H9 (cell line): ENCODE data around the gene TP73. TPM values are rescaled to one million over a fixed set of nuclear protein-coding genes. Genes with fewer than 3 reads are reported as not detected.

Experiments
- DNase-seq: peaks from one replicate; pipeline ENCODE4 v3.0.0-alpha.2; 2017
- H2AFZ ChIP-seq: one replicate; pipeline ENCODE4 v1.6.1; 2013; ENCODE audit warnings: mild to moderate bottlenecking, low read length, control low read depth, moderate library complexity
- H2AK5ac ChIP-seq: 2 replicates; pipeline ENCODE4 v1.6.1; 2013; ENCODE audit warnings: low read length, control low read depth, mixed read lengths; ENCODE audit not compliant: insufficient read length
- H2BK120ac ChIP-seq: one replicate; pipeline ENCODE4 v1.6.1; 2013; ENCODE audit warnings: low read depth, mild to moderate bottlenecking, low read length, control low read depth, inconsistent platforms; ENCODE audit not compliant: poor library complexity, severe bottlenecking
- H2BK12ac ChIP-seq: 2 replicates; pipeline ENCODE4 v1.6.1; 2013; ENCODE audit warnings: low read length, control low read depth, mixed read lengths, low read depth; ENCODE audit not compliant: insufficient read length
- H2BK15ac ChIP-seq: 2 replicates; pipeline ENCODE4 v1.6.1; 2013; ENCODE audit warnings: low read depth, low read length, control low read depth
- H2BK20ac ChIP-seq: one replicate; pipeline ENCODE4 v1.6.1; 2013; ENCODE audit warnings: low read depth, mild to moderate bottlenecking, low read length, control low read depth, inconsistent platforms; ENCODE audit not compliant: poor library complexity, severe bottlenecking
- H2BK5ac ChIP-seq: 2 replicates; pipeline ENCODE4 v1.6.1; 2013; ENCODE audit warnings: low read length, control low read depth, mixed read lengths; ENCODE audit not compliant: insufficient read length
- H3K14ac ChIP-seq: 2 replicates; pipeline ENCODE4 v1.6.1; 2013; ENCODE audit warnings: low read length, control low read depth; ENCODE audit not compliant: insufficient read depth
- H3K18ac ChIP-seq: 2 replicates; pipeline ENCODE4 v1.6.1; 2013; ENCODE audit warnings: low read depth, mild to moderate bottlenecking, mixed read lengths, low read length, control low read depth; ENCODE audit not compliant: insufficient read length
- H3K23ac ChIP-seq: 2 replicates; pipeline ENCODE4 v1.6.1; 2013; ENCODE audit warnings: low read length, control low read depth, mixed read lengths, low read depth; ENCODE audit not compliant: insufficient read length
- H3K23me2 ChIP-seq: 2 replicates; pipeline ENCODE4 v1.6.1; 2013; ENCODE audit warnings: low read depth, mild to moderate bottlenecking, mixed read lengths, low read length, control low read depth; ENCODE audit not compliant: insufficient read length, poor library complexity, severe bottlenecking
- H3K27ac ChIP-seq: 2 replicates; pipeline ENCODE4 v1.5.1; 2013; ENCODE audit warnings: low read length, control low read depth, mixed read lengths, low read depth; ENCODE audit not compliant: insufficient read length
- H3K27me3 ChIP-seq: 2 replicates; pipeline ENCODE4 v1.6.1; 2013; ENCODE audit warnings: low read length, control low read depth, inconsistent platforms; ENCODE audit not compliant: insufficient read depth
- H3K4ac ChIP-seq: 2 replicates; pipeline ENCODE4 v1.6.1; 2013; ENCODE audit warnings: low read depth, mild to moderate bottlenecking, control low read depth, inconsistent platforms, low read length, moderate library complexity
- H3K4me1 ChIP-seq: 2 replicates; pipeline ENCODE4 v1.6.1; 2013; ENCODE audit warnings: low read length, control low read depth, inconsistent platforms; ENCODE audit not compliant: insufficient read depth
- H3K4me2 ChIP-seq: 2 replicates; pipeline ENCODE4 v1.6.1; 2013; ENCODE audit warnings: low read length, control low read depth, mixed read lengths; ENCODE audit not compliant: insufficient read length, insufficient read depth
- H3K56ac ChIP-seq: 2 replicates; pipeline ENCODE4 v1.6.1; 2013; ENCODE audit warnings: low read depth, mild to moderate bottlenecking, mixed read lengths, low read length, control low read depth; ENCODE audit not compliant: insufficient read length
- H3K79me1 ChIP-seq: 2 replicates; pipeline ENCODE4 v1.6.1; 2013; ENCODE audit warnings: low read depth, mild to moderate bottlenecking, moderate library complexity, low read length, control low read depth, inconsistent platforms; ENCODE audit not compliant: insufficient read depth, poor library complexity, severe bottlenecking
- H3K79me2 ChIP-seq: 2 replicates; pipeline ENCODE4 v1.6.1; 2013; ENCODE audit warnings: low read length, control low read depth, inconsistent platforms; ENCODE audit not compliant: insufficient read depth
- H3K9ac ChIP-seq: 2 replicates; pipeline ENCODE4 v1.6.1; 2013; ENCODE audit warnings: low read length, control low read depth, mixed read lengths; ENCODE audit not compliant: insufficient read length; ENCODE audit errors: extremely low read depth
- H3K9me3 ChIP-seq: one replicate; pipeline ENCODE4 v1.6.1; 2013; ENCODE audit warnings: low read depth, low read length, inconsistent platforms; ENCODE audit not compliant: control insufficient read depth
- H3T11ph ChIP-seq: one replicate; pipeline ENCODE4 v1.6.1; 2013; ENCODE audit warnings: mild to moderate bottlenecking, low read length, control low read depth, inconsistent platforms
- H4K20me1 ChIP-seq: one replicate; pipeline ENCODE4 v1.6.1; 2013; ENCODE audit not compliant: control insufficient read depth, insufficient read length, insufficient read depth
- H4K5ac ChIP-seq: 2 replicates; pipeline ENCODE4 v1.6.1; 2013; ENCODE audit warnings: low read depth, mild to moderate bottlenecking, mixed read lengths, low read length, control low read depth; ENCODE audit not compliant: insufficient read length
- H4K8ac ChIP-seq: replicated peaks from 2 replicates; pipeline ENCODE4 v1.6.1; 2013; ENCODE audit warnings: low read length, control low read depth, mixed read lengths, low read depth; ENCODE audit not compliant: insufficient read length
- H4K91ac ChIP-seq: 2 replicates; pipeline ENCODE4 v1.6.1; 2013; ENCODE audit warnings: low read depth, mild to moderate bottlenecking, moderate library complexity, mixed read lengths, low read length, control low read depth; ENCODE audit not compliant: insufficient read length
- H3K27ac Mint-ChIP-seq, 3 experiments: 2 replicates in 2 of 3; 3 replicates in 1 of 3; pipeline ENCODE4 v1.8.0; 2020 to 2021; ENCODE audit warnings: mixed read lengths in 3 of 3, mild to moderate bottlenecking in 1 of 3, moderate library complexity in 1 of 3
- H3K27me3 Mint-ChIP-seq: 2 replicates; pipeline ENCODE4 v1.8.0; 2021; ENCODE audit warnings: low read depth, mild to moderate bottlenecking, moderate library complexity, mixed read lengths
- H3K36me3 Mint-ChIP-seq, 3 experiments: 2 replicates in 2 of 3; 3 replicates in 1 of 3; pipeline ENCODE4 v1.8.0; 2020 to 2021; ENCODE audit warnings: low read depth in 3 of 3, mixed read lengths in 3 of 3; ENCODE audit not compliant: insufficient read depth in 1 of 3
- H3K4me1 Mint-ChIP-seq, 2 experiments: 2 replicates each; pipeline ENCODE4 v1.8.0; 2020; ENCODE audit warnings: mixed read lengths in 2 of 2
- H3K4me3 Mint-ChIP-seq, 2 experiments: 2 replicates in 1 of 2; 3 replicates in 1 of 2; pipeline ENCODE4 v1.8.0; 2020 to 2021; ENCODE audit warnings: mild to moderate bottlenecking in 2 of 2, mixed read lengths in 2 of 2, moderate library complexity in 1 of 2
- H3K9me3 Mint-ChIP-seq, 2 experiments: 2 replicates in 1 of 2; 3 replicates in 1 of 2; pipeline ENCODE4 v1.8.0; 2020; ENCODE audit warnings: mild to moderate bottlenecking in 2 of 2, mixed read lengths in 2 of 2, moderate library complexity in 1 of 2
- WGBS: extraction: QIAGEN DNeasy Blood & Tissue Kit; methylation state at CpG from one replicate; pipeline ENCODE4 v1.1.7; 2013; ENCODE audit warnings: missing lambda C conversion rate, low lambda C conversion rate, mixed read lengths; ENCODE audit not compliant: insufficient read length; ENCODE audit errors: extremely low coverage; 5-methylcytosine and 5-hydroxymethylcytosine counted together
- total RNA-seq: library from RNA; stranded (reverse); gene quantifications from 2 replicates; pipeline ENCODE4 v1.2.1, GENCODE V29; 2021
- TF ChIP-seq, protein P1 (sequence below): fragments of 200-600 bp; sonication (generic); conservative IDR thresholded peaks from 3 replicates; pipeline ENCODE4 v1.8.0; 2021; ENCODE audit warnings: antibody characterized with exemption, mild to moderate bottlenecking

Gene TP73
- total RNA-seq, 1 experiment from 2014 or later = 4.7 TPM

DNA sequence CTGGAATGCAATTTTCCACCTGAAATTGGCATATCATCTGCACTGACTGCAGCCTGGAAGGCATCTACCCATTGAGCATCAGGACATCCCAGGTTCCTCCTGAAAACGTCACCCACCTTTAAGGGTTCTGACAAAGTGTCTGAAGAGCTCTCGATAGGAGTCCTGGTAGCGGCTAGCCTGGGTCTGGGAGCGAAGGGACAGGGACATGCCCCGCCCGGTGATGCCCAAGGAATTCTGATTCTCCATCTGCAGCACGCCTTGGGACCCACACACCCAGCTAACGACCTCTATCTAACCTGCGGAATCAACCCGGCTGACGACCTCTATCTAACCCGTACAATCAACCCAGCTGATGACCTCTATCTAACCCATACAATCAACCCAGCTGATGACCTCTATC is 86.6 kb downstream of the TP73 start:
- no peak overlapping the region for H4K91ac ChIP-seq
- no peak overlapping the region for H3K23ac ChIP-seq
- no peaks in the 10 kb centered on the region for H3K9me3 ChIP-seq
- H3K27me3 Mint-ChIP-seq = no peaks in the 10 kb centered on the region
- no peak overlapping the region for H3K56ac ChIP-seq
- no peak for DNase-seq
- H2AFZ ChIP-seq = no peak overlapping the region
- H3K23me2 ChIP-seq = no peaks in the 10 kb centered on the region
- TF ChIP-seq, protein P1, sequence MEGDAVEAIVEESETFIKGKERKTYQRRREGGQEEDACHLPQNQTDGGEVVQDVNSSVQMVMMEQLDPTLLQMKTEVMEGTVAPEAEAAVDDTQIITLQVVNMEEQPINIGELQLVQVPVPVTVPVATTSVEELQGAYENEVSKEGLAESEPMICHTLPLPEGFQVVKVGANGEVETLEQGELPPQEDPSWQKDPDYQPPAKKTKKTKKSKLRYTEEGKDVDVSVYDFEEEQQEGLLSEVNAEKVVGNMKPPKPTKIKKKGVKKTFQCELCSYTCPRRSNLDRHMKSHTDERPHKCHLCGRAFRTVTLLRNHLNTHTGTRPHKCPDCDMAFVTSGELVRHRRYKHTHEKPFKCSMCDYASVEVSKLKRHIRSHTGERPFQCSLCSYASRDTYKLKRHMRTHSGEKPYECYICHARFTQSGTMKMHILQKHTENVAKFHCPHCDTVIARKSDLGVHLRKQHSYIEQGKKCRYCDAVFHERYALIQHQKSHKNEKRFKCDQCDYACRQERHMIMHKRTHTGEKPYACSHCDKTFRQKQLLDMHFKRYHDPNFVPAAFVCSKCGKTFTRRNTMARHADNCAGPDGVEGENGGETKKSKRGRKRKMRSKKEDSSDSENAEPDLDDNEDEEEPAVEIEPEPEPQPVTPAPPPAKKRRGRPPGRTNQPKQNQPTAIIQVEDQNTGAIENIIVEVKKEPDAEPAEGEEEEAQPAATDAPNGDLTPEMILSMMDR = no peak
- no peak overlapping the region for H3T11ph ChIP-seq
- H3K27me3 ChIP-seq = no peaks in the 10 kb centered on the region
- no CpG with 5 or more reads among the region's 12 CpGs for WGBS
- H3K4me3 Mint-ChIP-seq = no peak overlapping the region
- peaks cover 0 to under 1% of the 10 kb centered on the region in 2 experiments; a peak in 3 of 4 replicates for H3K4me1 Mint-ChIP-seq
- H2BK12ac ChIP-seq = no peak overlapping the region
- H3K27ac ChIP-seq = no peak overlapping the region
- H4K20me1 ChIP-seq = peaks cover 3% of the 10 kb centered on the region
- H3K4me1 ChIP-seq = no peaks in the 10 kb centered on the region
- H2AK5ac ChIP-seq = no peak overlapping the region
- peaks cover 24 to 44% (median 38%) of the 10 kb centered on the region in 3 experiments; a peak in 6 of 7 replicates for H3K36me3 Mint-ChIP-seq
- H3K9ac ChIP-seq = no peak overlapping the region
- no peaks in the 10 kb centered on the region for H3K79me1 ChIP-seq
- H4K5ac ChIP-seq = no peak overlapping the region
- H3K27ac Mint-ChIP-seq = no peak overlapping the region
- H3K9me3 Mint-ChIP-seq = no peaks in the 10 kb centered on the region
- H3K14ac ChIP-seq = no peak overlapping the region
- no peak overlapping the region for H2BK120ac ChIP-seq
- H3K4me2 ChIP-seq = no peak overlapping the region
- no peaks in the 10 kb centered on the region for H3K79me2 ChIP-seq
- no peak overlapping the region for H4K8ac ChIP-seq
- H3K18ac ChIP-seq = no peak overlapping the region
- no peak overlapping the region for H3K4ac ChIP-seq
- H2BK20ac ChIP-seq = no peak overlapping the region
- no peak overlapping the region for H2BK5ac ChIP-seq
- no peak overlapping the region for H2BK15ac ChIP-seq
